IMR-90 (cell line): ENCODE results near the gene NPBWR2. TPM values are rescaled to one million over a fixed set of nuclear protein-coding genes. Genes with fewer than 3 reads are reported as not detected.

Source experiments
- ATAC-seq: fragments of 200-7000 bp; cut with Tn5 transposase; 2 replicates; pipeline ENCODE4 v1.9.1; 2020; ENCODE audit warnings: low read depth, mild to moderate bottlenecking, moderate library complexity
- BruUV-seq: library from RNA; stranded (reverse); fragments of 400-500 nt; replicated peaks from 2 replicates; lab custom pipeline; 2021; lab: Mats Ljungman, UMichigan
- CTCF ChIA-PET: fragments of 300-600 bp; formaldehyde crosslinking; extraction: SDS; loops from one replicate; lab custom pipeline; 2021; ENCODE audit warnings: antibody characterized with exemption; lab: Yijun Ruan, JAX
- POLR2A ChIA-PET: fragments of 300-600 bp; sonication (Branson Sonifier 250); formaldehyde crosslinking; loops from one replicate; lab custom pipeline; 2022; ENCODE audit warnings: antibody characterized with exemption; ENCODE audit not compliant: unreplicated experiment; lab: Charles Lee
- DNase-seq: peaks from one replicate; pipeline ENCODE4 v3.0.0; 2013
- H2AFZ ChIP-seq: replicated peaks from 2 replicates; pipeline ENCODE3; 2013; ENCODE audit warnings: low read length, mild to moderate bottlenecking; ENCODE audit not compliant: poor library complexity
- H2AK5ac ChIP-seq: 2 replicates; pipeline ENCODE4 v1.6.1; 2013; ENCODE audit warnings: low read depth, low read length, inconsistent platforms
- H2AK9ac ChIP-seq: replicated peaks from 2 replicates; pipeline ENCODE3; 2013; ENCODE audit warnings: mild to moderate bottlenecking, low read depth, low read length, moderate library complexity; ENCODE audit not compliant: poor library complexity
- H2BK120ac ChIP-seq: 2 replicates; pipeline ENCODE4 v1.6.1; 2013; ENCODE audit warnings: low read depth, low read length, inconsistent platforms
- H2BK15ac ChIP-seq: 3 replicates; pipeline ENCODE4 v1.6.1; 2013; ENCODE audit warnings: low read depth, low read length, inconsistent platforms
- H2BK20ac ChIP-seq: 2 replicates; pipeline ENCODE4 v1.6.1; 2013; ENCODE audit warnings: low read depth, mild to moderate bottlenecking, inconsistent platforms, low read length, moderate library complexity
- H2BK5ac ChIP-seq: 2 replicates; pipeline ENCODE4 v1.6.1; 2013; ENCODE audit warnings: mild to moderate bottlenecking, low read depth, low read length, inconsistent platforms; ENCODE audit not compliant: poor library complexity, severe bottlenecking
- H3K14ac ChIP-seq: replicated peaks from 2 replicates; pipeline ENCODE4 v1.6.1; 2013; ENCODE audit warnings: low read depth, low read length, inconsistent platforms
- H3K18ac ChIP-seq: 2 replicates; pipeline ENCODE4 v1.6.1; 2013; ENCODE audit warnings: low read depth, low read length, control low read depth
- H3K23ac ChIP-seq: 2 replicates; pipeline ENCODE4 v1.6.1; 2013; ENCODE audit warnings: low read depth, low read length, inconsistent platforms
- H3K27ac ChIP-seq: 2 replicates; pipeline ENCODE4 v1.5.1; 2013; ENCODE audit warnings: mild to moderate bottlenecking, control low read depth, low read length; ENCODE audit not compliant: insufficient read depth
- H3K27me3 ChIP-seq: 2 replicates; pipeline ENCODE4 v1.6.1; 2013; ENCODE audit warnings: low read length; ENCODE audit not compliant: control insufficient read depth, insufficient read depth
- H3K36me3 ChIP-seq: 2 replicates; pipeline ENCODE4 v1.6.1; 2013; ENCODE audit warnings: low read length, mixed read lengths; ENCODE audit not compliant: control insufficient read depth, insufficient read depth
- H3K4ac ChIP-seq: 2 replicates; pipeline ENCODE4 v1.6.1; 2013; ENCODE audit warnings: low read depth, low read length, inconsistent platforms
- H3K4me1 ChIP-seq: 2 replicates; pipeline ENCODE4 v1.6.1; 2013; ENCODE audit warnings: low read length, mixed read lengths; ENCODE audit not compliant: control insufficient read depth, insufficient read depth
- H3K4me2 ChIP-seq: 2 replicates; pipeline ENCODE4 v1.6.1; 2013; ENCODE audit warnings: low read depth, mild to moderate bottlenecking, control low read depth, low read length, moderate library complexity
- H3K4me3 ChIP-seq: 2 replicates; pipeline ENCODE4 v1.5.1; 2013; ENCODE audit warnings: low read depth, mild to moderate bottlenecking, control low read depth, low read length, moderate library complexity; ENCODE audit not compliant: insufficient read depth
- H3K56ac ChIP-seq: 2 replicates; pipeline ENCODE4 v1.6.1; 2013; ENCODE audit warnings: low read length, inconsistent platforms; ENCODE audit not compliant: insufficient read depth; ENCODE audit errors: extremely low read depth
- H3K79me1 ChIP-seq, 2 experiments: 2 replicates each; pipeline ENCODE4 v1.6.1; 2013; ENCODE audit warnings: low read length in 2 of 2, inconsistent platforms in 1 of 2, low read depth in 1 of 2
- H3K9ac ChIP-seq: 2 replicates; pipeline ENCODE4 v1.6.1; 2013; ENCODE audit warnings: low read depth, low read length, control low read depth
- H3K9me1 ChIP-seq: 2 replicates; pipeline ENCODE4 v1.6.1; 2013; ENCODE audit warnings: low read length, inconsistent platforms; ENCODE audit not compliant: insufficient read depth
- H3K9me3 ChIP-seq: 2 replicates; pipeline ENCODE4 v1.6.1; 2013; ENCODE audit warnings: low read length; ENCODE audit not compliant: control insufficient read depth, insufficient read depth
- H4K20me1 ChIP-seq: 2 replicates; pipeline ENCODE4 v1.6.1; 2013; ENCODE audit warnings: low read length, inconsistent platforms; ENCODE audit not compliant: insufficient read depth
- H4K5ac ChIP-seq: 2 replicates; pipeline ENCODE4 v1.6.1; 2013; ENCODE audit warnings: mild to moderate bottlenecking, low read depth, low read length, control low read depth
- H4K8ac ChIP-seq, 2 experiments: 2 replicates each; pipeline ENCODE4 v1.6.1; 2013; ENCODE audit warnings: low read depth in 2 of 2, low read length in 2 of 2, control low read depth in 1 of 2, inconsistent platforms in 1 of 2
- H4K91ac ChIP-seq: 2 replicates; pipeline ENCODE4 v1.6.1; 2013; ENCODE audit warnings: low read depth, low read length, inconsistent platforms; ENCODE audit not compliant: insufficient read depth
- BHLHE40 ChIP-seq: fragments of 150-350 bp; IDR thresholded peaks from 2 replicates; pipeline ENCODE4 v1.6.1; 2016; ENCODE audit warnings: mild to moderate bottlenecking, low read depth, low read length
- CHD1 ChIP-seq: IDR thresholded peaks from 2 replicates; pipeline ENCODE4 v1.6.1; 2012; ENCODE audit warnings: low read depth, low read length, improper control_type of control experiment
- FOS ChIP-seq: fragments of 150-350 bp; IDR thresholded peaks from 2 replicates; pipeline ENCODE4 v1.6.1; 2016; ENCODE audit warnings: low read depth, low read length
- MAZ ChIP-seq: IDR thresholded peaks from 2 replicates; pipeline ENCODE4 v1.6.1; 2012; ENCODE audit warnings: low read depth, mild to moderate bottlenecking, low read length, improper control_type of control experiment, moderate library complexity, borderline replicate concordance
- MXI1 ChIP-seq: IDR thresholded peaks from 2 replicates; pipeline ENCODE4 v1.6.1; 2012; ENCODE audit warnings: low read depth, mild to moderate bottlenecking, low read length, moderate library complexity, borderline replicate concordance
- NFE2L2 ChIP-seq: fragments of 150-350 bp; IDR thresholded peaks from 2 replicates; pipeline ENCODE4 v1.6.1; 2016; ENCODE audit warnings: low read depth, mild to moderate bottlenecking, low read length
- SMC3 ChIP-seq: fragments of 150-350 bp; IDR thresholded peaks from 2 replicates; pipeline ENCODE4 v1.6.1; 2016; ENCODE audit warnings: low read depth, mild to moderate bottlenecking, antibody characterized with exemption, low read length, moderate library complexity
- USF2 ChIP-seq: fragments of 150-350 bp; IDR thresholded peaks from 2 replicates; pipeline ENCODE4 v1.6.1; 2017; ENCODE audit warnings: mild to moderate bottlenecking, antibody characterized with exemption, low read length, low read depth
- WGBS, 2 experiments: methylation state at CpG; one replicate each; pipeline versions ENCODE4 v1.1.5 to v1.1.7; 2013; ENCODE audit warnings: missing lambda C conversion rate in 2 of 2; ENCODE audit not compliant: insufficient read length in 1 of 2; ENCODE audit errors: extremely low coverage in 2 of 2; 5-methylcytosine and 5-hydroxymethylcytosine counted together
- dilution Hi-C: fragments of 300-500 bp; cut with HindIII; formaldehyde crosslinking; loops from one replicate; pipeline ENCODE4 v1.14.3; 2018; ENCODE audit warnings: low sequenced_read_pairs; ENCODE audit not compliant: unreplicated experiment
- in situ Hi-C: fragments of 300-500 bp; cut with MboI; formaldehyde crosslinking; loops from 3 replicates; pipeline ENCODE4 v1.14.3; 2019; ENCODE audit warnings: low sequenced_read_pairs, inconsistent platforms, mixed read lengths
- intact Hi-C: fragments of 100-400 bp; cut with micrococcal nuclease; formaldehyde crosslinking; loops from 2 replicates; pipeline ENCODE4 v1.10.0; 2022
- polyA plus RNA-seq, 3 experiments: library from polyadenylated mRNA; depleted of rRNA; stranded (reverse); fragments of >200 nt; gene quantifications; 2 replicates each; pipeline ENCODE4 v1.2.3, GENCODE V29; 2012; ENCODE audit warnings: low replicate concordance in 1 of 3
- total RNA-seq: library from RNA; depleted of rRNA; stranded (reverse); fragments of >200 nt; gene quantifications from 2 replicates; pipeline ENCODE4 v1.2.3, GENCODE V29; 2012

NPBWR2 gene
- total and polyA plus RNA-seq, 2 of the 4 experiments (the other 2 are of a cell fraction) = not detected

- H3K36me3 ChIP-seq = no peaks in the 10 kb centered on the region
- no peak overlapping the region for H4K8ac ChIP-seq
- H3K27me3 ChIP-seq = peaks cover 39% of the 10 kb centered on the region
- H2BK15ac ChIP-seq = no peak overlapping the region
- no peak overlapping the region for H2AK5ac ChIP-seq
- H3K9me3 ChIP-seq = no peaks in the 10 kb centered on the region
- H4K91ac ChIP-seq = no peak overlapping the region
- intact Hi-C loops (no loop called here), in situ Hi-C loops (no loop called here), dilution Hi-C loops (no loop called here)
- H3K56ac ChIP-seq = no peak overlapping the region
- no peak overlapping the region for H2BK120ac ChIP-seq
- H3K23ac ChIP-seq = no peak overlapping the region
- WGBS, 2 experiments = 63% methylated on average over 6 of the region's 26 CpGs; no CpG with 5 or more reads in 1 of the 2 experiments
- no peak overlapping the region for H3K27ac ChIP-seq
- no peak overlapping the region for H2AFZ ChIP-seq
- no peaks in the 10 kb centered on the region for H4K20me1 ChIP-seq
- DNase-seq = no peak
- no peaks in the 10 kb centered on the region for H3K9me1 ChIP-seq
- no peak overlapping the region for H3K4ac ChIP-seq
- no peak for ATAC-seq
- no peak overlapping the region for H3K4me3 ChIP-seq
- no peak overlapping the region for H2AK9ac ChIP-seq
- H3K18ac ChIP-seq = no peak overlapping the region
- no peak overlapping the region for H3K9ac ChIP-seq
- no TSS peak for BruUV-seq
- H3K79me1 ChIP-seq = no peaks in the 10 kb centered on the region
- no peak overlapping the region for H2BK5ac ChIP-seq
- POLR2A ChIA-PET = no interaction called here
- no peak overlapping the region for H3K14ac ChIP-seq
- H3K4me2 ChIP-seq = no peak overlapping the region
- TF ChIP-seq FOS = no peak
- TF ChIP-seq SMC3 = no peak
- TF ChIP-seq MAZ = no peak
- TF ChIP-seq CHD1 = no peak
- no peak for TF ChIP-seq USF2
- TF ChIP-seq NFE2L2 = no peak
- TF ChIP-seq BHLHE40 = no peak
- TF ChIP-seq MXI1 = no peak
- H3K4me1 ChIP-seq = no peaks in the 10 kb centered on the region
- CTCF ChIA-PET = interaction anchor here (1.2 kb wide), 1 partner anchor 25 kb away, joined by 3 read pairs; no protein-coding TSS in a partner anchor
- no peak overlapping the region for H4K5ac ChIP-seq
- H2BK20ac ChIP-seq = no peak overlapping the region
These were observed 1.6 kb upstream of the NPBWR2 start for GRCh38 chr20:64108731-64109681.
